Uterus (tissue), 2 donors: ENCODE data around the gene EPB41L3.

Experiments
- CTCF ChIP-seq, 4 experiments: fragments of 200-600 bp in 2 of 4; fragments of 450-650 bp in 2 of 4; sonication (generic) in 2 of 4; IDR thresholded peaks; one replicate each; pipeline ENCODE4 v1.5.1; 2016 to 2019; ENCODE audit warnings: antibody characterized with exemption in 4 of 4, mild to moderate bottlenecking in 2 of 4, moderate library complexity in 1 of 4
- POLR2A ChIP-seq, 2 donors: fragments of 450-650 bp; IDR thresholded peaks; one replicate each; pipeline ENCODE4 v1.6.1; 2016; ENCODE audit warnings: antibody characterized with exemption in 2 of 2, mild to moderate bottlenecking in 1 of 2, moderate library complexity in 1 of 2

- TF ChIP-seq CTCF (IDR thresholded peaks at IDR 0.05) (no peak), POLR2A (IDR thresholded peaks at IDR 0.05) (no peak)
Measured at GRCh38 chr18:5518179-5518770, 25.5 kb downstream of the EPB41L3 start.
